HUES64 (cell line): Measurements from ENCODE around the gene UNC5C.

Experiments used
- H3K27ac ChIP-seq: 2 replicates; pipeline ENCODE4 v1.7.0; 2013; ENCODE audit warnings: low read depth, low read length, inconsistent platforms
- H3K27me3 ChIP-seq: 2 replicates; pipeline ENCODE4 v1.6.1; 2013; ENCODE audit warnings: mild to moderate bottlenecking, low read length; ENCODE audit not compliant: insufficient read depth
- H3K36me3 ChIP-seq: 2 replicates; pipeline ENCODE4 v1.6.1; 2013; ENCODE audit warnings: mild to moderate bottlenecking, low read length; ENCODE audit not compliant: insufficient read depth
- H3K4me1 ChIP-seq: 2 replicates; pipeline ENCODE4 v1.6.1; 2013; ENCODE audit warnings: mild to moderate bottlenecking, low read length, moderate library complexity; ENCODE audit not compliant: insufficient read depth
- H3K4me3 ChIP-seq: 2 replicates; pipeline ENCODE4 v1.5.1; 2013; ENCODE audit warnings: mild to moderate bottlenecking, low read length, moderate library complexity
- H3K9ac ChIP-seq: 2 replicates; pipeline ENCODE4 v1.6.1; 2013; ENCODE audit warnings: mild to moderate bottlenecking, low read depth, low read length
- H3K9me3 ChIP-seq: 2 replicates; pipeline ENCODE4 v1.6.1; 2013; ENCODE audit warnings: low read depth, low read length; ENCODE audit not compliant: insufficient read depth
- WGBS: fragments of 150-250, 120-280 bp; methylation state at CpG from one replicate; pipeline ENCODE4 v1.1.7; 2013; ENCODE audit warnings: missing lambda C conversion rate; 5-methylcytosine and 5-hydroxymethylcytosine counted together

The UNC5C gene

DNA sequence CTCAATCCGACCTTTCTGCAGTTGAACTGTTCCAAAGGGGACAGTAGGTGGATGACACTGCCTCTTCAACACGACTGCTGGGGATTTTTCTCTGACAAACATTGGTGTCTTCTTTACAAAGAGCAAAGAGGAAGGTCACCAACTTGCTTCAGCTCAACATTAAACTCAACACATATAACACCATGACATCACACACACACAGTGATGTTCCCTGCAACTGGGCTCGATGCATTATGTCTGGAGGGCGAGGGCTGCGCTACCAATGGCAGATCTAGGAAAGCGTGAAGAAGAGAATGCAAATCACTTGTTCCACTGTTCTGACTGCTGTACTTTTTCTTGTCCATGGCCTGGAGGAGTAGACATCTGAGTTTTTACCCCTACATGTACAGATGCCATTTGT is 385.9 kb downstream of the UNC5C start:
- H3K27ac ChIP-seq, result no peak overlapping the region
- no peaks in the 10 kb centered on the region for H3K36me3 ChIP-seq
- H3K9ac ChIP-seq, result no peak overlapping the region
- no peaks in the 10 kb centered on the region for H3K9me3 ChIP-seq
- peaks cover 14% of the 10 kb centered on the region for H3K4me1 ChIP-seq
- WGBS, result 98% methylated on average over 6 of the region's 6 CpGs
- H3K4me3 ChIP-seq, result no peak overlapping the region
- no peaks in the 10 kb centered on the region for H3K27me3 ChIP-seq

DNA sequence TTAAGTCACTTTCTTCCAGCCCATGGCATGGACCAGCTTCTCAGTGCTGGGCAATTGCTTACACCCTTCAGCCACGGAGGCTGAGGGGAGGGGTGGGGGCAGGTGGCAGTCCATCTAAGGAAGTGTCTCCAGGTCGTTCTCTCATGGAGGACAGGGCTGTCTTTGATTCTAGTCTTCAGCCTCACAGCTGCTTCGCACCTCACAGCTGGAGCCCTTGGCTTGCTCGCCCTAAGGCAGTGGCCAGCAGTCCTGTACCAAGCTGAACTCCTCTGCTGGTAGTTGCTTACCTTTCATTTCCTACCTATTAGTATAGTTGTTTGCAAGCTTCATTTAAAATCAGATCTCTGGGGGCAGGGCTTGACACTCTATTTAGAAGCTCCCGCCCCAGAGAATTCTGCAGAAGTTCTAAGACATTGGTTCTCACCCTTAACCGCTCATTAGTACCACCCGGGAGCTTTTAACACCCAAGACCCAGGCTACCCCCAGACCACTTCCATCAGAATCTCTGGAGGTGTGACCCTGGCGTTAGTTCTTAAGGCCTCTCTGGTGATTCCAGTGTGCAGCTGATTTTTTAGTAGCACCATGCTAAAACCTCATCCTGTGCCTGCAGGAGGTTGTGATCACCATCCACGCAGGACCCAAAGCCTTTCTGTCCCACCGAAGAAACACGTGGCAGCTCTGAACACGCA is 386.8 kb downstream of the UNC5C start:
- Histone ChIP-seq H3K4me1 (peaks cover 14% of the 10 kb centered on the region), H3K9me3 (no peaks in the 10 kb centered on the region), H3K9ac (no peak overlapping the region), H3K27ac (no peak overlapping the region), H3K36me3 (no peaks in the 10 kb centered on the region), H3K4me3 (no peak overlapping the region), H3K27me3 (no peaks in the 10 kb centered on the region)
- WGBS, result 81% methylated on average over 12 of the region's 12 CpGs

DNA sequence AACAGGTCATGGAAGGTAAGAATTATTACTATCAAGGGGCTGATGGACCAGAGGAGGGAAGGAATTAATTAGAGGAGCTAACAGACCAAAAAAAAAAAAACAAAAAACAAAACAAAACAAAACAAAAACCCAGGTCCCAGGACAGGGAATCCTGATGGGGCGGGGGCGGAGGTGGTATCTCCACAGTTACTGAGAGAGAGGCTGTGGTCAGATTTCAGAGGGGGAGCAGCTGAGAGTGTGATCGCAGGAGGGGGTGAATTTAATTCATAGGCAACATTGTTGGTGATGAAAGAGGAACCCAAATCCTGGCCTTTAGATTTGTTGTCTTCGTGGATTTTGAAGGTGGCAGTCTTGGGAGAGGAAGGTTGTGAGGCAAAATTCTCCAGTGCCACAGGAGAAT is 389.4 kb downstream of the UNC5C start:
- no peak overlapping the region for H3K4me3 ChIP-seq
- H3K27me3 ChIP-seq, result no peaks in the 10 kb centered on the region
- H3K4me1 ChIP-seq, result peaks cover 19% of the 10 kb centered on the region
- H3K9ac ChIP-seq, result no peak overlapping the region
- no peaks in the 10 kb centered on the region for H3K36me3 ChIP-seq
- H3K9me3 ChIP-seq, result no peaks in the 10 kb centered on the region
- WGBS, result 80% methylated on average over 4 of the region's 4 CpGs
- no peak overlapping the region for H3K27ac ChIP-seq

DNA sequence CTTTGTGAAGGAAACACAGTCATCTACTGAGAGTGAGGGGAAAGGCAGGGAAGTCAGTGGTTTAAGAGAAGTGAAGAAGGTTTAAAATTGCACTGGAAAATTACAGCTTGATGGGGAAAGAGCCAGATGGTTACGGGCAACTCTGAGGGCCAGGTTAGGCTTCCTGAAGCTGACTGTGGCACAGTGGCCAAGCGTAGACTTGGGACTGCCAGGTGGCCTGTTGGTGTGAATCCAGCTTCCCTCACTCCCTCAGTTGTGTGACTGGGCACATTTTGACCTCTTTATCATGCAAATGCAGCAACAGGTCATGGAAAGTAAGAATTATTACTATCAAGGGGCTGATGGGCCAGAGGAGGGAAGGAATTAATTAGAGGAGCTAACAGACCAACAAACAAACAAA is 390.1 kb downstream of the UNC5C start:
- Histone ChIP-seq H3K9me3 (no peaks in the 10 kb centered on the region), H3K4me3 (no peak overlapping the region), H3K27me3 (no peaks in the 10 kb centered on the region), H3K4me1 (peaks cover 19% of the 10 kb centered on the region), H3K36me3 (no peaks in the 10 kb centered on the region), H3K27ac (no peak overlapping the region), H3K9ac (no peak overlapping the region)
- 91% methylated on average over 2 of the region's 2 CpGs for WGBS

DNA sequence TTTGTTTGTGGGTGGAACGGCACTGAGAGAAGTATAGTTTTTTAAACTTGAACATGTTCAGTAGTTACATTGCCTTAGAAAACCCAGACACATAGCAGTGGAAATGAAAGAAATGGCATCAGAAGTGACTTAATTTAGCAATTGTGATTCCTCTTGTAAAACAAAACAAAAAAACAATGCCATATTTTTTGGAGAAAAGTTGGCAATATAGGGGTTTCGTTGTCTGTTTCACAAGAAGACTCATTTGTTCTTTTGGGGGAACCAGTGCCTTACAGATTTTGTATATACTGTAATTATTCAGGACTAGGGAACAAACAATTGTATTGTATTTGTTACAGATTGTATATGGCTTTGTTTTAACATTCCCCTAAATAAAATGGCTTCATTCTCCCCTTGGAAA is 390.7 kb downstream of the UNC5C start:
- Histone ChIP-seq H3K9ac (no peak overlapping the region), H3K27me3 (no peaks in the 10 kb centered on the region), H3K27ac (no peak overlapping the region), H3K4me3 (no peak overlapping the region), H3K9me3 (no peaks in the 10 kb centered on the region), H3K36me3 (no peaks in the 10 kb centered on the region), H3K4me1 (peaks cover 19% of the 10 kb centered on the region)
- WGBS, result 100% methylated on average over 2 of the region's 2 CpGs

DNA sequence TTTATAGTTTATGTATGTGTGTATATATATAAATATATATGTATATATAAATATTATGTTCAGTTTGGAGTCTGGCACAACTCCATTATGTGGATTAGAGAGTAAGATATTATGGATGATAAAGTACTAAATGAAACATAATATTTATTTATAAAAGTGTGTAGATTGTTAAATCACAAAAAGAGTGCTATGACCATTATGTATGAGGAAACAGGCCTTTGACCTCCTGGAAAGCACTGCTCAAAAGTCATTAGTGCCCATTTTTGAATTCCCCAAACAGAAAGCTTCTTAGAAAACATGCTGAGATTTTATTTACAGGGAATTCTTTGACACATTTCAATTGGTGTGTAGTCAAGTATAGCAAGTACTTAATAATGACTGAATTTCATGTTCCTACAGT is 391.2 kb downstream of the UNC5C start:
- Histone ChIP-seq H3K9me3 (no peaks in the 10 kb centered on the region), H3K27ac (no peak overlapping the region), H3K9ac (no peak overlapping the region), H3K4me3 (no peak overlapping the region), H3K27me3 (no peaks in the 10 kb centered on the region), H3K4me1 (peaks cover 19% of the 10 kb centered on the region), H3K36me3 (no peaks in the 10 kb centered on the region)

DNA sequence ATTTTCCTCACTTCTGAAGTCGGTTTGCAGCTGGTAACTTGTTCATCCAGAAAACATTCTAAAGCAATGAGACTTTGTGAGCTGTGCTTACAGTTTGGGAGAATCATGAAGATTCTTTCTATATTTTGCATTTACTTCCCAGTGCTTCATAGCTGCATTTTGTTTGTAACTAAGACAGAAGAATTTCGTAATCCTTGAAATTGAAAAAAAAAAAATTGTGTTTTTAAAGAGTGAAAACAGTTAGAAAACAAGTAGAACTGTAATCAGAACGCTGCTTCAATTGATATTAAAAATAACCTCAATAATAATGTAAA is 392.4 kb downstream of the UNC5C start:
- Histone ChIP-seq H3K9me3 (no peaks in the 10 kb centered on the region), H3K4me1 (peaks cover 19% of the 10 kb centered on the region), H3K4me3 (no peak overlapping the region), H3K36me3 (no peaks in the 10 kb centered on the region), H3K27ac (no peak overlapping the region), H3K9ac (no peak overlapping the region), H3K27me3 (no peaks in the 10 kb centered on the region)
- 50% methylated on average over 2 of the region's 3 CpGs for WGBS

DNA sequence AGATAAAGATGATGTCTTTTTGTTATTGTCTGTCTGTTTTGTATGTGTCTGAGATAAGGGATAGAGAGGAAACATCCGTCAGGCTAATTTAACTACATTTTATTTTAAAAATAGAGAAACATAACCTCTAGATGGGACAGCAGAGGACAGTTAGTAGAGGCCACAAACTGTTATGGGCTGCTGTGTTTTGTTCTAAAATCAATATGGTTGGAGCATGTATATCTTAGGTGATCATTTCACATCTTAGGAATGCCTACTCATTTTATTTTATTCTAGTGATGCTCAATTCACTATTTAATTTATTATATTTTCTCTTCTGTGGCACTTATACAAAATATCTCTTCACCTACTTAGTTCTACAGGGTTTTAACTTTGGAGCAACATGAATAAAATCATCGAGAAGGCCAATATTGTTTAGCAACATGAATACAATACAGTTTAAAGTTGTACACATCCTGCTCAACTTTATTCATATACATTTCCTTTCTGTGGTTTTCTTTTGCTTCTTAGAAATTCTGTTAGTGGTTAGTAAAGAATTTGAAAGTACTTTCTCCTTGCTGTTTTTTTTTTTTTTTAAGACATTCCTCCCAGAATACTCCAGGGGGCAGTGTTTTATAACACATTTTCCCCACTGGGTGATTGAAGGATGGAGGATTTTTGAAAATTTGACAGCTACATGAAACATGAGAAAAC is 392.9 kb downstream of the UNC5C start:
- H3K27ac ChIP-seq, result no peak overlapping the region
- WGBS, result 100% methylated on average over 1 of the region's 2 CpGs
- H3K36me3 ChIP-seq, result no peaks in the 10 kb centered on the region
- no peaks in the 10 kb centered on the region for H3K27me3 ChIP-seq
- H3K9ac ChIP-seq, result no peak overlapping the region
- H3K4me1 ChIP-seq, result peaks cover 19% of the 10 kb centered on the region
- H3K4me3 ChIP-seq, result no peak overlapping the region
- no peaks in the 10 kb centered on the region for H3K9me3 ChIP-seq

DNA sequence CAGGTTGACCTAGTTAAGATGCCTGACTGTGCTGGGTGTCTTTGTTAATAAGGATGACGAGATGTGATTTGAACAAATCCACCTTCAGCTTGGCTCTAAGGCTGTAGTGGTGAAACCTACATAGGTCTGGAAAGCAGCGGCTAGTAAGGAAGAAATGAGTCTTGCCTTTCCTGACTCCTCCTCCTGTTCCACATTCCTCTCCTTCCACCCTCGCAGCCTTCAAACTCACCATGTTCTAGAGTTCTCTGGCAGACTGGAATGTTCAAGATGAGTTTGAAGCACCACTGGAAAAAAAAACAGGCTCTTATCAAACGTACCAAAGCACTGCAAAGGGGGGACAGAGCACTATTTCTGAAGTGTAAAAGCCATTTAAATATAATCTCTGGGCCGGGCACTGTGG is 395.6 kb downstream of the UNC5C start:
- Histone ChIP-seq H3K27ac (no peak overlapping the region), H3K4me1 (0 out of 2 replicates have a peak, but pooled peaks cover 5% of the 10 kb centered on the region), H3K36me3 (no peaks in the 10 kb centered on the region), H3K27me3 (no peaks in the 10 kb centered on the region), H3K9me3 (no peaks in the 10 kb centered on the region), H3K4me3 (no peak overlapping the region), H3K9ac (no peak overlapping the region)
- 91% methylated on average over 5 of the region's 5 CpGs for WGBS

DNA sequence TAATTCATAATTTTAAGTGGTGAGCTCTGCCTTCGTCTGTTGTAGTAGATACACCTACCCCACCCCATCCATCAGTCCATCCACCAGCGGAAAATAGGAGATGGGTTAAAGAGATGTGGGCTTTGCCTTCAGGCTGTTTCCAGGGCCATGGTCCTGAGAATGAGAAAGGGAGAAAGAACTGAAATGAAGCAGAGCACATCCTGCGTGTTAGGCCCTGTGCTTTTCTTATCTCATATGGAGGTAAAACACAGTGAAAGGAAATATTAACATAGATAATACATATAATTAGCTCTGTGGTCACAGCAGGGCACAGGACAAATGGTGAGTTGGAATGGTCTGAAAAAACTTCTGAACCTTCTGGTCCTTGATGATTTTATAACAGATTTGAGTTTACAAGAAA is 397.5 kb downstream of the UNC5C start:
- Histone ChIP-seq H3K4me3 (no peak overlapping the region), H3K9ac (no peak overlapping the region), H3K27ac (no peak overlapping the region), H3K27me3 (no peaks in the 10 kb centered on the region), H3K36me3 (no peaks in the 10 kb centered on the region), H3K9me3 (no peaks in the 10 kb centered on the region), H3K4me1 (peaks cover 5% of the 10 kb centered on the region; the same call in 1 of the 2 replicates)
- WGBS, result 90% methylated on average over 2 of the region's 3 CpGs

DNA sequence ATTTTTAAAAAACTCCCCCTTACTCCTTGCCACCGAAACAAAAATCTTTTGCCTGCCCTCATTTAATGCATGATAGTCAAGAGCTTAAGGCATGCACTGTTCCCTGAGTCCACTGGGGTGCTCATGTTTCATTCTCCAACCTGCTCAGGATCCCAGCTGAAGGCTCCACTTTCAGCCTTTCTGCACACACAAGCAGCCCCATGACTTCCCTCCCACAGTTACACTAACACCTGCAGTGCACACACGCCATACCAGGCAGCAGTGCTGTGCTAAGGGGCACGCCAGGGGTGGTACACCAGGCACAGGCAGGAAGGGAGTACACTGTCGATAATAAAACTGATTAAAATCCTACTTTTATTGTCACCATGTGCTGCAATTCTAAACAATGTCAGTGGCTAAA is 405.8 kb downstream of the UNC5C start:
- Histone ChIP-seq H3K4me3 (no peak overlapping the region), H3K9me3 (peaks cover 22% of the 10 kb centered on the region), H3K27ac (no peak overlapping the region), H3K4me1 (peaks cover 7% of the 10 kb centered on the region; the same call in 1 of the 2 replicates), H3K36me3 (no peaks in the 10 kb centered on the region), H3K27me3 (no peaks in the 10 kb centered on the region), H3K9ac (no peak overlapping the region)
- 92% methylated on average over 4 of the region's 4 CpGs for WGBS
